ENCODE results near the gene SLAIN2.

DNA sequence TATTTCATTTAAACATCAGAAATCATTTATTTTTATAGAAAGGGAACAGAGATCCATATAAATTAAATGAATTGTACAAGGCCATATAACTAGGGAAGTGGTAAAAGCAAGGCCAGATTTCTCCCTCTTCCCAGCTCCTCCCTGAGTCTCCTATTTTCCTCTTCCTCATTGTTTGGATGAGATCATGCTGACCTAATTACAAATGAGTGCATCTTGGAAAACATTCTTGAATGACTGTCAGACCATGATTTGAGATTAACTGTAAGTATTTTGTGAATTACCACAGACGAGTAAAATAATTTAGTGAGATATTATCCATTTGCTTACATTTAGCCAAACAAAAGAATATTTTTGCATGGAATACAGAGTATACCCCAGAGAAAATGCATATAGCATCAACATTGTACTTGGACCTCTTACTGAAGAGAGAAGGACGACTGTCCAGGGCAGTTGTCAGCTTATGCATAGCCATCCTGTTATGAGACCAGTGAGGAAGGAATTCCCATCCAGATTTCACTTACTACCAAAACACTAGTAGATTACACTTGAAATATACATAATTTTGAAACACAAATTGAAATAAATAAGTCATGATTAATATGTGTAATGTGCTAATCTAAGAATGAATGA is 47.3 kb downstream of the SLAIN2 start:
- TF ChIP-seq GATA2 (IDR thresholded peaks at IDR 0.05; ENCODE audit: low read depth, low read length): no peak
- no peak for TF ChIP-seq GATA3 (IDR thresholded peaks at IDR 0.05; ENCODE audit: low read depth, low read length)
